ENCODE measurements around the gene UBL5.
A peak's percentile ranks its signal among the peaks of the same experiment; 100 is the strongest.
"Not testable (repeated sequence)": the region's sequence is repeated elsewhere in the genome, so short reads cannot be mapped to it uniquely, and the experiment has no call there.

Gene UBL5

DNA sequence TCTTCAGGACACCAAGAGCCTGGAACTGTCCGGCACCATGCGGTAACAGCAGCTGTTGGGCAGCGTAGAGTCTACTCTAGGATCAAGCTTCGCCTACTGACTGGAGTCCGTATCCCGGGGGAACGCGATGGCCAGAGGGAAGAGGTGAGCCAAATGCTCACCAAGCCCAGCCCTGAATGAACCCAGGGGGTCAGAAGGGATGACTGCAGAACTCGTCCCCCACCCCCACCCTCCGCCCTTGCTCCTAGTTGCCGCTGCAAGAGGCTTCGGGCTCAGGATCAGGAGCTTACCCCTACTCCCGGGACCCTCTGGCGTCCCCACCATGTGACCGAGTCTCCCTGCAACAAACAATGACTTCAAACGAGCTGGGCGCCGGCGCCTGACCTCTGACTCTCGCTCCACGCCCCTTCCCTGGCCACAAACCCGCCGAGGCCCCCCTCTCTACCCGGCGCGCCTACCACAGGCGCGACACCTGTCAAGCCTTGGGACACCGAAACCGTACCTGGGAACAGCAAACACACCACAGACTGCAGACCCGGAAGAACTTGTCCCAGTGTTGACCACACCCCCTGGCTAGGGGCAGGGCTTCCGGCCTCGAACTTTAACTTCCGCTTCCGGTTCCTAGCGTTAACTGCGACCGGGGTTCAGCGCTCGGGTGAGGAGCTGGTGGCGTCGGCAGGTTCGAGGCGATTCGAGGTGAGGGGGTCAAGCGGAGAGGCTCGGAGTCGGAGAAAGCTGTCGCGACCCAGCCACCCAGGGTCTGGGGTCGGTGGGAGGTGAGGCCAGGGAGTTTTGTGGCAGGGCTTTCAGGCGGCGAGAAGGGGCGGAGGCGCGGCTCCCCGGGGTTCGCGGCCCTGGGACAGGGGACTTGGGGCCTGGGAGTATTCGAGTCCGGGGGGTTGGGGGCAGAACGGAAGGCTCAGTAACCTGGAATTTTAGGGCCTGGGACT is at the start of gene UBL5:
Gene UBL5, plus strand, starts transcription at position 630 of the 950 bp plus-strand sequence. CDS start 420 bp downstream, outside the sequence.
- DNase-seq: peak; percentile 88

DNA sequence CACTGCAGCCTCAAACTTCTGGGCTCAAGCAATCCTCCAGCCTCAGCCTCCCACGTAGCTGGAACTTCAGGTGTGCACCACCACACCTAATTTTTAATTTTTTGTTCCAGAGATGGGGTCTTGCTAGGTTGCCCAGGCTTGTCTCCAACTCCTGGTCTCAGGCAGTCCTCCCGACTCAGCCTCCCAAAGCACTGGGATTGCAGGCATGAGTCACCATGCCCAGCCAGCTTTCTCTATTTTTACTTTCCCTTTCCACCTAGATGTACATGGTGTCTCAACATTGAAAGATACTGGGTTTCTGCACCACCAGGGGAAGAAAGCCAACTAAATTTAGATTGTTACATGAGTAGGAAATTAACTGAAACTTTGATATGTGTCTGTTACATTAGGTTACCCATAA is 45.4 kb upstream of the UBL5 start:
- no peak for DNase-seq

DNA sequence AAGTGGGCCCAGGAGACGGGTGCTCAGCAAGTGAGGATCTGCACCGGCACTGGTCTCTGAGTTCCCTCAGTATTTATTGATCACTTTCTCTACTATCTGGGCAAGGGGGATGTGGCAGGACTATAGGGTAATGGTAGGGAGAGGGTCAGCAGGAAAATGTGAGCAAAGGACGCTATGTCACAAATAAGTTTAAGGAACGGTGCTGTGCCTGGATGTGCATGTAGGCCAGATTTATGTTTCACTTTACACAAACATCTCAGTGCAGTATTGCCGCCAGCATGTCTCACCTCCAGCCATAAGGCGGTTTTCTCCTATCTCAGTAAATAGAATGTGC is 43.6 kb upstream of the UBL5 start:
- DNase-seq: not testable (repeated sequence)

DNA sequence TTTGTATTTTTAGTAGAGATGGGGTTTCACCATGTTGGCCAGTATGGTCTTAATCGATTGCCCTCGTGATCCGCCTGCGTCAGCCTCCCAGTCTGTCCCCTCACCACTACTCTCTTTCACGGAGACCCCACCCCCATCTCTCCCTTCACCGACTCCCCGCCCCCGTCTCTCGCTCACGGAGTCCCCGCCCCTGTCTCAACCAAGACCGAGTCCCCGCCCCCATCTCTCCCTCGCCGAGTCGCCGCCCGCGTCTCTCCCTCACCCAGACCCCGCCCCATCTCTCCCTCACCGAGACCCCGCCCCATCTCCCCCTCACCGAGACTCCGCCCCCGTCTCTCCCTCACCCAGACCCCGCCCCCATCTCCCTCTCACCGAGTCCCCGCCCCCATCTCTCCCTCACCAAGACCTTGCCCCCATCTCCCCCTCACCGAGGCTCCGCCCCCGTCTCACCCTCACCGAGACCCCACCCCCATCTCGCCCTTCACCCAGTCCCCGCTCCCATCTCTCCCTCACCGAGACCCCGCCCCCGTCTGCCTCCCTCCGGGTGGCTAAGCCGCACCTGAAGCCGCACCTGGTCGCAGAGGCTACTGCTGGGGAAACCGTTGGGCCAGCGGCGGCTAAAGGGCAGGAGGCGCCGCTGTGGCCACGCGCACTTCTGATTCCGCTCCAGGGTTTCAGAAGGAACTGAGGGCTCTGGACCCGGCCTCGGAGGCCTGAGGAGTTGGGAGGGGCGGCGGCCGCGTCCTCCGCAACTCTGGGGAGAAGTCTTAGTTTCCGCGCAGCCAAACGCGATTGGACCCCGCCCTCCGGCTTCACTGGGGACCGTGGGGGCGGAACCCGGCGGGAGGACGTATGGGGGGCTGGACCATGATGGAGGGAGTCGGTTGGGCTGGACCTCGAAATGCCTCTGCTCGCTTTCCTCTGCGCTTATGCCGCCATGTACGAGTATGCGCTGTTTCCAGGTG is 42.1 kb upstream of the UBL5 start:
- peak; percentile 96 for DNase-seq

DNA sequence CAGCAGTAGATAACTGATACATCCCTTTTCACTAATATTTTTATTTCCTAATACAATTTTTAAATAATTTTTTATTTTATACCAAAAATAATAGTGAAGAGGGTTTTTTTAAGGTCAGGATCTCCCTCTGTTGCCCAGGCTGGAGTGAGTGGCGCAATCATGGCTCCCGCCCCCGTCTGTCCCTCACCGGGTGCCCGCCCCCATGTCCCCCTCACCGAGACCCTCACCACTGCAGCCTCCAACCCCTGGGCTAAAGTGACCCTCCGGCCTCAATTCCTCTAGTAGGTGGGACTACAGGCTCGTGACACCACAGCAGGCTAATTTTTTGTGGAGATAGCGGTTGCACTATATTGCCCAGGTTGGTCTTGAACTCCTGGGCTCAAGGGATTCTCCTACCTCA is 41.4 kb upstream of the UBL5 start:
- DNase-seq: no peak

DNA sequence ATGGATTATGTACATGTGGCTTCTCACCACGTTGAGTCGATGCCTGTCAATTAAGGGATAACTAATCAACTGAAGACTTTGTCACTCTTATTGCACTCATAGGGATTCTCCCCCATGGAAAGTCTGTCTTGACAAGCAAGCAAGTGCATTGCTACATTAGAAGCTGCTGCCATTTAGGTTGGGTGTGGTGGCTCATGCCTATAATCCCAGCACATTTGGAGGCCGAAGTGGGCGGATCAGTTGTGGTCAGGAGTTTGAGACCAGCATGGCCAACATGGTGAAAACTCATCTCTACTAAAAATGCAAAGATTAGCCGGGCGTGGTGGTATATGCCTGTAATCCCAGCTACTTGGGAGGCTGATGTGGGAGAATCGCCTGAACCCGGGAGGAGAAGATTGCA is 40.9 kb upstream of the UBL5 start:
- no peak for DNase-seq

DNA sequence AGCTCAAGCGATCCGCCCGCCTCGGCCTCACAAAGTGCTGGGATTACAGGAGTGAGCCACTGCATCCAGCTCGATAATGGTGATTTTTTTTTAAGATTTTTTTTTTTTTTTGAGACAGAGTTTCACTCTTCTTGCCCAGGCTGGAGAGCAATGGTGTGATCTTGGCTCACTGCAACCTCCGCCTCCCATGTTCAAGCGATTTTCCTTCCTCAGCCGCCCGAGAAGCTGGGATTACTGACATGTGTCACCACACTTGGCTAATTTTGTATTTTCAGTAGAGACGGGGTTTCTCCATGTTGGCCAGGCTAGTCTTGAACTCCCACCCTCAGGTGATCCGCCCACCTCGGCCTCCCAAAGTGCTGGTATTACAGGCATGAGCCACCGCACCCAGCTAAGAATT is 39.1 kb upstream of the UBL5 start:
- not testable (repeated sequence) for DNase-seq

DNA sequence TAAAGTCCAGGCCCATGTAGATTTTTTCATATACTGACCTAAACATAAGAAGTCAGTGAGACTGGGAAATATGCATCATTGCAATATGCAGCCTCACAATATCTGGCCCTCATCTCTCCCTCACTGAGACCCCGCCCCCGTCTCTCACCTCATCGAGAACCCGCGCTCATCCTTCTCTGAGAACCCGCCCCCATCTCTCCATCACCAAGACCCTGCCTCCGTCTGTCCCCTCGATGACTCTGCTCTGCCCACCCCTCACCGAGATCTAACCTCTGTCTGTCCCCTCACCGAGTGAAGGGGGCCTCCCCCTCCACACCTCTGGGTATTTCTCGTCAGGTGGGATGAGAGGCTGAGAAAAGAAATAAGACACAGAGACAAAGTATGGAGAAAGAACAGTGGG is 38.7 kb upstream of the UBL5 start:
- no peak for DNase-seq

DNA sequence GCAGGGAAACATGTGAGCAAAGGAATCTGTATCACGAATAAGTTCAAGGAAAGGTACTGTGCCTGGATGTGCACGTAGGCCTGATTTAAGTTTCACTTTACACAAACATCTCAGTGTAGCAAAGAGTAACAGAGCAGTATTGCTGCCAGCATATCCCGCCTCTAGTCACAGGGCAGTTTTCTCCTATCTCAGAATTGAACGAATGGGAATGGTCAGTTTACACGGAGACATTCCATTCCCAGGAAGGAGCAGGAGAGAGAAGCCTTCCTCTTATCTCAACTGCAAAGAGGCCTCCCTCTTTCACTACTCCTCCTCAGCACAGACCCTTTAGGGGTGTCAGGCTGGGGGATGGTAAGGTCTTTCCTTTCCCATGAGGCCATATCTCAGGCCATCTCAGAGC is 38.1 kb upstream of the UBL5 start:
- DNase-seq: not testable (repeated sequence)

DNA sequence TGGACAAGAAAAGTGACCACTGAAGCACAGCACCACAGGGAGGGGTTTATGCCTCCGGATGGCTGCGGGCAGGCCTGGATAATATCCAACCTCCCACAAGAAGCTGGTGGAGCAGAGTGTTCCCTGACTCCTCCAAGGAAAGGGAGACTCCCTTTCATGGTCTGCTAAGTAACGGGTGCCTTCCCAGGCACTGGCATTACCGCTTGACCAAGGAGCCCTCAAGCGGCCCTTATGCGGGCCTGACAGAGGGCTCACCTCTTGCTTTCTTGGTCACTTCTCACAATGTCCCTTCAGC is 36.7 kb upstream of the UBL5 start:
- not testable (repeated sequence) for DNase-seq

DNA sequence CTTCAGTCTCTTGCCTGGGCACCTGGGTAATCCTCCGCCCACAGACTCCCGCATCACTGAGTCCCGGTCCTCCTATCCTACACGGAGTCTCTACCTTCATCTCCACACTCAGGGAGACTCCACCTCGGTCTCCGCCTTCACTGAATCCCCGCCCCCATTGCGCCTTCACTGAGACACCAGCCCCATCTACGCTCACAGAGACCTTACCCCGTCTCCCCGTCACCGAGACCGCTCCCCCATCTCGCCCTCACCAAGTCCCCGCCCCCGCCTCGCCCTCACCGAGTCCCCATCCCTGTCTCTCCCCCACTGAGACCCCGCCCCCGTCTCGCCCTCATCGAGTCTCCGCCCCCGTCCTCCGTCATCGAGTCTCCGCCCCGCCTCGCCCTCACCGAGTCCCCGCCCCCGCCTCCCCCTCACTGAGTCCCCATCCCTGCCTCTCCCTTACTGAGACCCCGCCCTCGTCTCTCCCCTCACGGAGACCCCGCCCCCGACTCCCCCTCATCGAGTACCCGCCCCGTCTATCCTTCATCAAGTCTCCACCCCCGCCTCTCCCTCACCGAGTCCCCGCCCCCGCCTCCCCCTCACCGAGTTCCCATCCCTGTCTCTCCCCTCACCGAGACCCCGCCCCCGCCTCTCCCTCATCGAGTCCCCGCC is 36.0 kb upstream of the UBL5 start:
- DNase-seq: peak; percentile 84

DNA sequence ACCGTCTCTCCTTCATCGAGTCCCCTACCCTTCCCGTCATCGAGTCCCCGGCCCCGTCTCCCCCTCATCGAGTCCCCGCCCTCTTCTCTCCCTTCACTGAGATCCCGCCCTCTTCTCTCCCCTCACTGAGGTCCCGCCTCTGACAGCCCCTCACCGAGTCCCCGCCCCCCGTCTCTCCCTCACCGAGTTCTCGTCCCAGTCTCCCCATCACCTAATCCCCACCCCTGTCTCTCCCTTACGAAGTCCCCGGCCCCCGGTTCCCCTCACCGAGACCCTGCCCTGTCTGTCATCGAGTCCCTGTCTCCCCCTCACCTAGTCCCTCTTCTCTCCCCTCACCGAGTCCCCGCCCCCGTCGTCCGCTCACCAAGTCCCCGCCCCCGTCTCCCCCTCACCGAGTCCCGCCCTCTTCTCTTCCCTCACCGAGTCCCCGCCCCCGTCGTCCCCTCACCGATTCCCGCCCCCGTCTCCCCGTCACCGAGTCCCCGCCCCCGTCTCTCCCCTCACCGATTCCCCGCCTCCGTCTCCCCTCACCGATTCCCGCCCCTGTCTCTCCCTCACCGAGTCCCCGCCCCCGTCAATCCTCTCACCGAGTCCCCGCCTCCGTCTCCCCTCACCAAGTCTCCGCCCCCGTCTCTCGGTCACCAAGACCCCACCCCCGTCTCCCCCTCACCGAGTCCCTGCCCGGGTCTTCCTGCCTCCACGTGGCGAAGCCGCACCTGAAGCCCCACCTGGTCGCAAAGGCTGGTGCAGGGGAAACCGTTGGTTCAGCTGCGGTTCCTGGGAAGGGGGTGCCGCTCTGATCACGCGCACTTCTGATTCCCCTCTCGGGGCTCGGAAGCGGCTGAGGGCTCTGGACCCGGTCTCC is 35.3 kb upstream of the UBL5 start:
- DNase-seq: peak; percentile 84

DNA sequence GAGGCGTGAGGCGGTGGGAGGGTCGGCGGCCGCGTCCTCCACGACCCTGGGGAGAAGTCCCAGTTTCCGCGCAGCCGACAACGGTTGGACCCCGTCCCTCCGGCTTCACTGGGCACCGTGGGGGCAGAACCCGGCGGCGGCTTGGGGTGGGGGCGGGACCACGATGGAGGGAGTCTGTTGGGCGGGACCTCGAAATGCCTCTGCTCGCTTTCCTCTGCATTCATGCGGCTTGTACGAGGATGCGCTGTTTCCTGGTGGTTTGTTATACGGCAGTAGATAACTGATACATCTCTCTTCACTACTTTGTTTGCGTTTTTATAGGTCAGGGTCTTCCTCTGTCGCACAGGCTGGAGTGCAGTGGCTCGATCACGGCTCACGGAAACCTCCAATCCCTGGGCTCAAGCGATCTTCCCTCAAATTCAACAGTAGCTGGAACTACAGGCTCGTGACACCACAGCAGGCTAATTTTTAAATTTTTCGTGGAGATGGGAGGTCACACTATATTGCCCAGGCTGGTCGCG is 34.6 kb upstream of the UBL5 start:
- no peak for DNase-seq

DNA sequence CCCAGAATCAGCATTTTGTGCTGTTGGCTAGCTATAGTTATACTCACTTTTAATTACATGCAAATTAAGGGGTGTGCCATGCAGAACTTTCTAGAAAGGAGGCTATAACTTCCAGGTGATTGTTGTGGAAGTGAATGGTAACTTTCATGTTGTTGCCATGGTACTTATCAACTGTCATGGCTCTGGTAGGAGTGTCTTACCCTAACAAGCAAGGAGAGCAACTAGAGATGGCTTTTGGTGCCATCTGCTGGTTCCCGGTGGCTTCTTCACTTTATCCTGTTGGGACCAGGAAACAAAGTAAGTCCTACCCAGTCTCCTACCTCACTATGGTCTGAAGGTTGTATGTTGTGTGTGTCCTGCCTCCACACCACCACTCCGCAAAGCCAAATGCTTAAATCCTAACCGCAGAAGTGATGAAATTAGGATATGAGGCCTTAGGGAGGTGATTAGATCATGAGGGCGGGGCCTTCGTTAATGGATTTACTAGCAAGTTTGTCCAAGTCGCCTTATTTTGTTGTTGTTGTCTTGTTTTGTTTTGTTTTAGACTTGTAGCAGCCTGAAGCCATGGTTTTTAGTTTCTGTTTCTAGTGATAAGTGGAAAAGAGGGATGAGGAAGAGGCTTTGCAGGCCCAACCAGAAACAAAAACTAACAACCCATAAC is 31.5 kb upstream of the UBL5 start:
- peak; percentile 76 for DNase-seq

DNA sequence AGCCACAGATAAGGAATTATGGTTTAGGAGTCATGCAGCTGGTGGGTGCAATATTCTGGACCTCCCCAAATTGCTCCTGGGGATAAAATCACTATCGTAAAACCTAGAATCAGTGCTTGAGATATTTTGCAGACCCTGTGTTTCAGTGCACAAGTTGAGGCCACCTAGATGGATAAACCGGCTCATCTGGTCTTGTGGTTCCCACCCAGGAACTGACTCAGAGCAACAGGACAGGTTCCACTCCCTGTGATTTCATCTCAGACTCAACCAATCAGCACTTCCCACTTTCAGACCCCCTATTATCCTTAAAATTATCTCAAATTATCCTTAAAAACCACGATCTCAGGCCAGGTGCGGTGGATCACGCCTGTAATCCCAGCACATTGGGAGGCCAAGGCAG is 29.8 kb upstream of the UBL5 start:
- no peak for DNase-seq

DNA sequence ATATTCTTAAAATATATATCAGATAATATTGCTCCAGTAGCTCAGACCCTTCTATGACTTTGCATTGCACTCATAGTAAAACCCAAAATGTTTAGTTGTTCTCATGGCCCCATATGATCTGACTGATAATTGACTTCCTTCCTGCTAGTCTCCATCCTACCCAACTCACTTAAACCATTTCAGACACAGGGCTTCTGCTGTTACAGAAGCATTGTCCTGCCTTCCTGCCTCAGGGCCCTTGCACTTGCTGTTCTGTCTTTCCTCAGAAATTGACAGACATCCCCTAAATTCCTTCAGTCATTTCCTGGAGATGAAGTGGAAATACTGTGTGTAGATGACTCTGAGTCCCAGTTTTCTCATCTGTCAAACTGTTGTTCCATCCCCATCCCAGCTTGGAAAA is 28.6 kb upstream of the UBL5 start:
- no peak for DNase-seq

DNA sequence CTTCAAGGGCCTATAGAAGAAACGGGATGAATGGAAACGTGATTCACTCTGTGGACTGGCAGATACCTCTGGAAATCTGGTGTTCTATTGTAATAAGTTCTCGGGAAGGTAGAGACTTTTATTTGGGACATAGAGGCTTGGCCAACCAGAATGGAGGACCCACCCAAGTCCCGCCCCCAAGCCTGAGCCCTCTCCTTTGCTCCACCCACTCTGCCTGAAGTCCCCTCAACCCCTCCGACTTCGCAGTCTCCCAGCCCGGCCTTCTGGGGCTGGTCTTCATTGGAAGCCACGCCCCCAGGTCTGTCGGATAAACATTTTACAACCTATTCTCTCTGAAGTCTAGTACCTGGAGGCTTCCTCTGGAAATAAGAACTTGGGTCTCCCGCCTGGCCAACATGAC is 25.7 kb upstream of the UBL5 start:
- no peak for DNase-seq

DNA sequence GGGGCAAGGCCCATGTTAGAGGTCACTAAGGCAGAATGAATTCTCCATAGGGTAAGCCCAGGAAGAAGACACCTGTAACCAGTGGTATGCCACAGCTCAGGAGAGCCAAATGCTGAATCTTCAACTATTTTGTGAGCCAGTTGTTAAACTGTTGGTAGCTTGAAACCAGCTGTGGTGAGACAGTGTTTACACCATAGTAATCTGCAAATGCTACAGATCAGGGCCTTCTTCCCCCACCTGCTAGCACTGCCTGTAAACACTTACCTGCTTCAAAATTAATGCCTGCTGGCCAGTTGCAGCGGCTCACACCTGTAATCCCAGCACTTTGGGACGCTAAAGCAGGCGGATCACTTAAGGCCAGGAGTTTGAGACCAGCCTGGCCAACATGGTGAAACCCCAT is 20.9 kb upstream of the UBL5 start:
- DNase-seq: no peak

DNA sequence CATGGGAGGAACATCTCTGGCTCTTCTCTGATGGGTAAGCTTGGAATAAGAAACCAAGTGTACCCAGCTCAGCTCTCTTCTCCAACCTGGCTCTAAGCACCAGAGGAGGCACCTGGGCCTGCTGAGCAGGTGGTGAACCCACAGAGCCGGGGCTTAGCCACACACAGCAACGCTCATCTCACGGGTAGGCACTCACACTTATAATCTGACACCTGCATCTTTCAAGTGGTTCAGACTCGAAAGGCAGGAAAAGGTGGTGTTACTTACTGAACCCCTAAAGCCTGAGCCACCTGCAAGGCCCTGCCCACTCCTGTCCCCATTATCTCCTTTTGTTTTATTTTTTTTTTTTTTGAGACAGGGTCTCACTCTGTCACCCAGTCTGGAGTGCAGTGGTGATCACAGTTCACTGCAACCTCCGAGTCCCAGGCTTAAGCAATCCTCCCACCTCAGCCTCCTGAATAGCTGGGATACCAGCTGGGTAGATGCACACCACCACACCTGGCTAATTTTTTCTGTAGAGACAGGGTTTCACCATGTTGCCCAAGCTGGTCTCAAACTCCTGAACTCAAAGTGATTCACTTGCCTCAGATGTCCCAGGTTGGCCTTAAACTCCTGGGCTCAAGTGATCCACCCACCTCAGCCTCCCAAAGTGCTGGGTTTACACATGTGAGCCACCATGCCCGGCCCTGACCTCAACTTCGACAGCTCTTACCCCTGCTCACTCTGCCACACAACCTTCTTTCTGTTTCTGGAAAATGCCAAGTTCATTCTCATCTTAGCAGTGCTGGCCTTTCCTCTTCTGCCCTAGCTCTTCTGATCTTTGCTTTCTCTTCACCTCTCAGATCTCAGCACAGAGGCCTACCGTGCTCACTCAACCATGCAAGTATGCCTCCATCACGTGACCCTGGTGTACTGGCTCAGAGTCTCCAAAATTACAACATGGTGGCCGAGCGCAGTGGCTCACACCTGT is 18.6 kb upstream of the UBL5 start:
- no peak for DNase-seq

DNA sequence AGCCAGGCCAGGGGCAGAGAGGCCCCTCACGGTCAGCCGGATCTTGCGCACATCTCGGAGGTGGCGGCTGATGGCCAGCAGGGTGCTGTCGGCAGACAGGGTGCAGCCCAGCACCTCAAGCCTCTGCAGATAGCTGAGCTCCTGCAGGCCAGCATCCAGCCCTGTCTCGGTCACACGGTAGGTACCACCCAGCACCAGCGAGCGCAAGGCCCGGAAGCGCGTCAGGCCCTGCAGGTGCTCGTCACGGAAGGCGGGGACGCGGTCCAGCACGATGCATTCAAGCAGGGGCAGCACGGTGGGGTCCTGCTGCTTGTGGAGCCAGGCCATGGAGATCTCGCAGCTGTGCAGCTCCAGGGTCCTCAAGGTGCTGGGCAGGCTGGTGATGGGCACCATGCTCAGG is 16.6 kb upstream of the UBL5 start:
- no peak for DNase-seq

Measured in NCI-H1105 (cell line).